Globus pallidus (tissue), 1 donor: ENCODE data around the gene TTC23.

Experiments used
- DNase-seq: peaks from one replicate; pipeline ENCODE4 v3.0.0-alpha.2; 2015; ENCODE audit warnings: low spot score

TTC23 gene, protein sequence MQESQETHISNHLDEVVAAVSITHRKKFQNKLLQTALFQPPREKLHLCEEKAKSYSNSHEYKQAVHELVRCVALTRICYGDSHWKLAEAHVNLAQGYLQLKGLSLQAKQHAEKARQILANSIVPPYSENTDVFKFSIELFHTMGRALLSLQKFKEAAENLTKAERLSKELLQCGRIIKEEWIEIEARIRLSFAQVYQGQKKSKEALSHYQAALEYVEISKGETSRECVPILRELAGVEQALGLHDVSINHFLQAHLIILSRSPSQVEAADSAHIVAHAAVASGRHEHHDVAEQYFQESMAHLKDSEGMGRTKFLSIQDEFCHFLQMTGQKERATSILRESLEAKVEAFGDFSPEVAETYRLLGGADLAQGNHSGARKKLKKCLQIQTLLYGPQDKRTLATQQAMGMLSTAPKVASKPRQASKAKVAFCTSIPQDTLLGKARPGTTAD

DNA sequence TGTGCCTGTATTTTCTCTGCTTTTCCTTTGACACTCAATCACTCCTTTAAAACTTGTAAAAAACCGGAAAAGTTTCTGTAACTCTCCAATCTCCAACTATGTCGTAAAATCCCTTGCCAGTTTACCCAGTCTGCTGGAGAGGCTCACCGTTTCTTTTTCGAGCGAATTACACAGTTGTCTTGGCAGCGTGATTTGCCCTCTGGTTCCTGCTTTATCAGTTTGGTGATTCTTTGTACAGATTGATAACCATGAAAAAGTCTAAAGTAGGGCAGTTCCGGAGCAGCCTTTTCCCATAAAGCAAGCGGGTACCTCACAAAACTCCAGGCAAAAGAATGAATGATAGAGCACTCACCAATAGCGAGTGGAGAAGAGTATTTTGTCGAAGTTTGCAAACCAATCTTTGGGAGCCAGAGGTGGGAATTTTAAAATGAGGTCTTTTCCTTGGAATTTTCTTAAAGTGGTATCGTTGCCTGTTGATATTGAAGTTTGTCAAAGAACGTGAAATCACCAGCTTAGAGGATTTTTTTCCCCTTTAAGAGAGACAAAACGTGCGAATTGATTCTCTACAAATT lies at the start of gene TTC23:
TTC23 (minus strand) TSS at position 312 of the 572 bp plus-strand sequence. CDS start 20,869 bp downstream, outside the sequence.
- DNase-seq, result peak; percentile 49

DNA sequence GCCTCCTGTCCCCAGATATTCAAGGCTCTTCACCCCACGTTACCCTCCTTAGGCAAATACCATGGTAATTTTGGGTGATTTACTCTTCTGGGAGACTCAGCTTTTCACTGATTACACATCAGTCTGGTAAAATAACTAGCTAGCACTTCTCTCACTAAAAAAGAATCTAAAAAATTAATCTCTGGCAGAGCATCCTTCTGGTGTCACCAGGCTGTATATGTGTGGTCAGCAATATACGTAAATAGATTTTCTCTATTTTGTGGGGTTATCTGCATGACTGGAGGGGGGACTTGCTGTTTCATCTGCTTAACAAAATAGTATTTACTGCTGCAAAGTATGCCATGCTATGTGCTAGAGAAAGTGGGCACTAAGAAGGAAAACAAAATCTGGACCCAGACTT lies 47.0 kb upstream of the TTC23 start:
- no peak for DNase-seq

DNA sequence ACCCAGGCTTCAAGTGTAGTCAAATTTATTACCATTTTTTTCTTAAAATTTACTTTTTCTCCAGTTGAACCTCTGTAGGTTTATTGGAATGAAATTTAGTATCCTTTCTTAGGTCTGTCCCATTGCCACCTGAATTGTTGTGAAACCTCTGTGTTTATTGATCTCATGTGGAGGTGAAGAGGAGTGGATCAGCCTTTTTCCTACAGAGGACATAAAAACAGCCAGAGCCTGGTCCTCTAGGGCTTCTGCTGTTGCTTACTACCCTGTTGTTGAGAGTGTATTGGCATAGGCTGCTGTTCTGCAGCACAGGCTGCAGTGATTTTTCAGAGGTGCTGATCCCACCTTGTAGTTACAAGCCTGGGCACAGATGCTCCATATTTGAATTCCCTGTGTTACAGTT lies 46.5 kb upstream of the TTC23 start:
- no peak for DNase-seq

DNA sequence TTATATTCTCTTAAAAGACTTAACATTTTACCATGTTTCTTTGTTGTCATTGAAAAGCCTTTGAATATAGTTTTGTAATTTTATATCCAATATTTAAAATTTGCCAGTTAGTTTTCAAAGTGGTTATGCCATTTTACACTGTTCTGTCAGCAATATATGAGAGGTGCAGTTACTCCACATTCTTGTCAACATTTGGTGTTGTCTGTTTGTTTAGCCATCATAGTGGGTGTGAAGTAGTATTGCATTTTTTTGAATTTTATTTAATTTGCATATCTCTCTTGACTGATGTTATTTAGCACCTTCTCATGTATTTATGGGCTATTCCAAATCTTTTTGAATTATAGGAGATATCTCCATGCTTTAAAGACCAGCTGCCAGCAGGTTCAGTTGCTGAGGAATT lies 42.3 kb upstream of the TTC23 start:
- DNase-seq, result no peak

DNA sequence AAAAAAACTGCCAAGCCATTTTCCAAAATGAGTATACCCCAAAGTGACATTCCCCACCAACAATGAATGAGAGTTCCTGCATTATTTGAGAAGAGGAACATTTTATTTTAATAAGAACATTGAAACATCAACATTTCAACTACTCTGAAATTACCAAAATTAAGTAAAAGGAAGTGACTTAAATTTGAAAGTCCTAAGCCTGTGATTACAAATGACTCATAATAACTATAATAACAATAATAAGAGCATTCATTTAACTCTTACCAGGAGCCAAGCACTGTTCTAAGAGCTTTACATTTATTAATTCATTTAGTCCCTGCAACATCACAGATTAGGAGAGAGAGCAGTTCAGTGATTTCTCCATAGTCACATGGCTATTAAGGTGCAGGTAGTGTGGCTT lies 34.3 kb upstream of the TTC23 start:
- no peak for DNase-seq

DNA sequence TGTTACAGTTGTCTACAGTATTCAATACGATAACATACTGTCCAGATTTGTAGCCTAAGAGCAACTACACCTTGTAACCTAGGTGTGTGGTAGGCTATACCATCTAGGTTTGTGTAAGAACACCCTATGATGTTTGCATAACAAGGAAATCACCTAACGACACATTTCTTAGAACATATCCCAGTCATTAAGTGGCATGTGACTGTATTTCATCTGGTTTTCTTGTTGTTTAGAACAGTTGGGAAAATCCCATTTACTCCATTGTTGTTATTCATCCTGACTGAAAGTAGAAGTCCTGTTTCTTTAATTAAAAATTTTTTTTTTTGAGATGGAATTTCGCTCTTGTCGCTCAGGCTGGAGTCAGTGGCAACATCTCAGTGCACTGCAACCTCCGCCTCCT lies 33.2 kb upstream of the TTC23 start:
- no peak for DNase-seq

DNA sequence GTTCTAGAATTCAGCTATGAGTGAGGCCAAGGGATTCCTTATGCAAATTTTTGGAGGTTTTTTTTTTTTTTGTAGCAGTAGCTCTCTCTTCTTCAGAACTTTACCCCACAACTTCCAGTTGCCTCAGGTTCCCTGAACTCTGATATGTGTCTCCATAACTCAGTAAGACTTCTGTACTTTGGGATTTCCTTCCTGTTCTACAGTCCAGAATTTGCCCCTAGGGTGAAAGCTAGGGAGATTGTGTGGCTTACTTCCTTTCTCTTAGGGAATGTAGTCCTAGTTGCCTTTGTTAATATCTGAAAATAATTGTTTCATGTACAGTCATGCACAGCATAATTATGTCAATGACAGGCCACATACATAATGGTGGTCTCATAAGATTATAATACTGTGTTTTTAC lies 32.7 kb upstream of the TTC23 start:
- DNase-seq, result no peak

DNA sequence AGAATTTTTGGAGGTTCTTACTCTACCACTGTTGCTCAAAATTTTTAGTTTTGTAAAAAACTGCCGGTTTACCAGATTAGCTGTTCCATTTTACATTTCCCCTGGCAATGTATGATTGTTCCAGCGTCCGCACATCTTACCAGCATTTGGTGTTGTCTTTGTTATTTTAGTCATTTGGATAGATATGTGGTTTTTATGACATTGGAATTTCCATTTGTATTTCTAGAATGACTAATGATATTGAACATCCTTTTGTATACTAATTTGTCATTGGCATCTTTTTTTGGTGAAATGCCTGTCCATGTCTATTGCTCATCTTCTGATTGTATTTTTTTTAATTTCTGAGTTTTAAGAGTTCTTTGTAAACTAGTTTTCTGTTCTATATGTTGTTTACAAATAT lies 30.4 kb upstream of the TTC23 start:
- DNase-seq, result no peak

DNA sequence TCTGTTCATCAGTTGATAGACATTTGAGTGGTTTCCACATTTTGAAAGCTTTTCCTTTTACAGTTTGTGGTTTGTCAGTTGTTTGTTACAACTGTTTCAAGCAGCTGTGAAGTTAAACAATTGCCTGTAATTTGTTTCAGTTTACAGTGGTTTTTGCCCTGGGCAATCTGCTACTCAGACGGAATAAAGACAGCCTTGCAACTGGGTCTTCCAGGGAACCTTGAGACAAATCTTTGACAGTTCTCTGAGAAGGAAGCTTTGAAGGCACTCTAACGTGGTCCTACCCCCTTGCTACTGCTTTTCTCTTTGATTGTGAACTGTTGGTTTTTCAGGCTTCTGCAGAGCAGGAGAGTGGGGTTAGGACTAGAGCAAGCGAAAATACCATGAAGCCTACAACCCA lies 29.9 kb upstream of the TTC23 start:
- no peak for DNase-seq

DNA sequence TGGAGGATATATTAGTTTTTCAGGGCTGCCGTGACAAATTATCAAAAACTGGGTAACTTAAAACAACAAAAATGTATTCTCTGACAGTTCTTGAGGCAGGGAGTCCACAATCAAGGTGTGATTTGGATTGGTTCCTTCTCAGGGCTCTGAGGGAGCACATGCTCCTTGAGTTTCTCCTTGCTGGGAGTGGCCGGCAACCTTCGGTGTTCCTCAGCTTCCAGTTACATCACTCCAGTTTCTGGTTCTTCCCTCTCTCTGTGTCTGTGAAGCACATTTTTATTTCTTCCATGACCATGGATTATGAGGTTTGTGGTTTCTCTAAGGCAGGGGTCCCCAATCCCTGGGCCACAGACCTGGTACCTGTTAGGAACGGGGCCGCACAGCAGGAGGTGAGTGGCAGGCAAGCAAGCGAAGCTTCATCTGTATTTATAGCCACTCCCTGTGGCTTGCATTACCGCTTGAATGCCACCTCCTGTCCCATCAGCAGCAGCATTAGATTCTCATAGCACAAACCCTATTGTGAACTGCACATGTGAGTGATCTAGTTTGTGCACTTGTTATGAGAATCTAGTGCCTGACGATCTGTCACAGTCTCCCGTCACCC lies 26.2 kb upstream of the TTC23 start:
- DNase-seq, result no peak

DNA sequence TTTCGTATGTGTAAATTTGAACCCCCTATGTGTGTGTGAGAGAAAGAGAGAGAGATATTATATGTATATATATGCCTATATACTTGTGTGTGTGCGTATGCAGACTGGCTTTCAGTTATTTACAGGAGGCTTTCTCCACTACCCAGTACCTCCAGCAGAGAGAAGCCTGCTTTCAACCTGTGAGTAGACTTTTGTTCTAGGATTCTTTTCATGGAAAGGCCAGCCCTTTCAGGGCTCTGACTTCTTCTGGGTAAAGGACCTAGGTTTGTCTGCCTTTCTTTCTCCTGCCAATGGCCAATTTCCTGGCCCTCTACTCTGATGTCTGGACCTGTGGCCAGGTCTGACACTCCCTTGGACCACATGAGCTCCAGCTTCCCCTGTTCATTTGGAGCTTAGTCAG lies 25.7 kb upstream of the TTC23 start:
- DNase-seq, result no peak

DNA sequence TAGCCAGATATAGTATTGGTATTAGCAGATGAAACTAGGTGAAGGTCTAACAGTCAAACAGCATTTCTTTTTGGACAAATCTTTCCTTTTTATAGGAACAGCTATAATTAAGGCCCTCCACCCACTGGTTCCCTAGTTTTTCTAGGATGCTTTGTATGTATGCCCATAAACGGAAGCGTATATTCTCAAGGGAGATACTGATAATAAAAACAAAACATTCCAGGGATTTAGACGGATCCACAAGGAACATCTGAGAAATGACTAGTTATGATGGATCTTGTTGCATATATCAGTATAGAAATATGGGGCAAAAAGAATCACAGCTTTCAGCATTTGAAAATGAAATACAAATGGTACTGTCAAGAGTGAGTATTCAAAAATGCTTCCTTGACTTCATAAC lies 24.4 kb upstream of the TTC23 start:
- DNase-seq, result no peak

DNA sequence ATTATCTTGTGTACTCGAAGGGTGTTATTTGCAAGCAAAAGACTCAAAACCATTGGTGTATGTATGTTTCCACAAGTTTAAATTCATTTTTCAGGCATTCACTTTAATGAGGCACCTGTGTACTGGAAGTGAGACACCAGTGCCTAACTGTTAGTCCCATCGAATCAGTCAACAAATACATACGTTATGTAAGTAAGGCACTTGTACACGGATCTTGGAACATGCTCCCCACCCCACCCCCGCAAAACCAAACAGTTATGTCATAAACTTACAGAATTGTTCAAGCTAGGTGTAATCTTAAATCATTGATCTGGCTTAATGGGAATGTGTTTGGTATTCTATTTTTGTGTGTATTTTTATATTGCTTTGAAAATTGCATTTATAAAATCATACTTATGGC lies 19.1 kb upstream of the TTC23 start:
- DNase-seq, result no peak

DNA sequence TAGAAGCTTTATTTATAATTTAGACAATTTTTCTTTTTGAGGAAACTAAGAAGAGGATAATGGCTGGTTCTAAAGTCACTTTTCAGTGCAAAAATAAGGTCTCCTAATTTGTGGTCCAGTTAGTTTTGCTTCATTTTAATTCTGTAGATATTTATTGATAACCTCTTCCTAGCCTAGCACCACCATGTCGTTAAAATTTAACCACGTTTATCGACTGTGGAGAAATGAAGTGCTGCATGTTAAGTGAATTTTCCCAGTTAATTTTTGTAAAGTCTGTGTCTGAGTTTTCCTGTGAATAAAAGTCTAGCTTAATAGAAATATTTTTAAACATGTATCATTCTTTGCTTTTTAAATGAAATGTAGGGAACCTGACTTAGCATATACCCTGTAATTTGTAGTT lies 18.6 kb upstream of the TTC23 start:
- DNase-seq, result no peak

DNA sequence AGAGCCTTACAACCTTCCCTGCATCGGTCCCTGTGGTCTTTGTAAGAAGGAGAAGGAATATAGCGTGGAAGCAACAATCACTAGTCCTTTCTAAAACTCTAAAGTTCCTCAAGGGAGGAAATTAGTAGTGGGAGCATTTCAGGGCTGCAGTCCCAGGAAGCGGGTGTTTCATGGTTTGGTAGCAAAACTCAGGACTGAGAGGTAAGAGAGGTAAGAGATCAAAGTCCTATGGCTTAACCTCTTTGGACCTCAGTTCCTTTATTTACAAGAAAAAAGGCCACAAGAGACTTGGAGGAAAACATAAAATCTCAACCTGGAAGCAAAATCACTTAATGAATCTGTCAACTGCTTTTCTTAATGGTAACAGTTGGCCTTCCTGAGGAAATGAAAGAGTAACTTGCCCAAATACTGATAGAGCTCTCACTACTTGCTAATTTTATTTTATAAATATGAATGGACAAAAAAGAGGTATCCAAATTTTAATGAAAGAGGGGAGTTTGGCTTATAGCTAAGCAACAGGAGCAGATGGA lies 16.2 kb upstream of the TTC23 start:
- DNase-seq, result no peak

DNA sequence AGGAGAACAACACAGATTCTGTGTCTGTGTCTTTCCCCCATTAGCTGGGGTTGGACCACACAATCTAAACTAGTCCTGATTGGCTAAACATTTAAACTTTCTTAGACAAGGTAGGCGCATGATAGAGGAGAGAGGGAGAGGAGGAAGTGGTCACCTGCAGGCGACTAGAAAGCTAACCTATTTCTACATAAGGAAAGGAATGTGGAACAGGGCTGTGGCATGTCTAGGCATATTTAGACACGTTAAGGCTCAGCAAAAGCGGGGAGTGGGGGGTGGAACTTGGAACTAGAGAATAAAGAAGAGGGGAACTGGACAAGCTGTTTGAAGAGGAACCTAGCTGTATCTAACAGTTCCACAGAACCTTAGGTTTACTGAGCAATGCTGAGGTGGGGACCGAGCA lies 14.7 kb upstream of the TTC23 start:
- DNase-seq, result no peak

DNA sequence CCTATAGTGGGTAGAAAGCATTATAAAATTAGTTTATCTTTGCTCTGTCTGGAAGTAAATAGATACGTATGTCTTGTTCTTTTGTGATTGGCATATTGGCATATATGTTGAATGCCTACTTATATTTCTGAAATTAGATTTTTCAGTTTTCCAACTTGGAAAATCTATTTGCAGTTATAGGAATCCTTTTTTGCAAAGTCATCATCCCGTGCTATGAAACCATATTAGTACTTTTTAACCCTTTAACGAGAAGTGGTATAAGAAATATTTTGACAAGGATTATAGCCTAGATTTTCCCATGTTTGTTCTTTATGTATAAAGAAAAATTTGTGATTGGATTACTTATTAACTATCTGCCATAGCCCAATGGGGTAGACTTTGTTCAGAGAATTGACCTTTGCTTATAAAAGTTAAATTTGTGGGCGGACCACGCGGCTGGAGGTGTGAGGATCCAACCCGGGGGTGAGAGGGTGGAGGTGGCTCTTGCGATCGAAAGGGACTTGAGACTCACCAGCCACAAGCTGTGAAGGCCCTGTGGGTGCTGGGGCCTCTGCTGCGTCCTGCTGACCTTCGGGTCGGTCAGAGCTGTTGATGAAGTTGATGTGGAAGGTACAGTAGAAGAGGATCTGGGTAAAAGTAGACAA lies 7.8 kb upstream of the TTC23 start:
- DNase-seq, result no peak

DNA sequence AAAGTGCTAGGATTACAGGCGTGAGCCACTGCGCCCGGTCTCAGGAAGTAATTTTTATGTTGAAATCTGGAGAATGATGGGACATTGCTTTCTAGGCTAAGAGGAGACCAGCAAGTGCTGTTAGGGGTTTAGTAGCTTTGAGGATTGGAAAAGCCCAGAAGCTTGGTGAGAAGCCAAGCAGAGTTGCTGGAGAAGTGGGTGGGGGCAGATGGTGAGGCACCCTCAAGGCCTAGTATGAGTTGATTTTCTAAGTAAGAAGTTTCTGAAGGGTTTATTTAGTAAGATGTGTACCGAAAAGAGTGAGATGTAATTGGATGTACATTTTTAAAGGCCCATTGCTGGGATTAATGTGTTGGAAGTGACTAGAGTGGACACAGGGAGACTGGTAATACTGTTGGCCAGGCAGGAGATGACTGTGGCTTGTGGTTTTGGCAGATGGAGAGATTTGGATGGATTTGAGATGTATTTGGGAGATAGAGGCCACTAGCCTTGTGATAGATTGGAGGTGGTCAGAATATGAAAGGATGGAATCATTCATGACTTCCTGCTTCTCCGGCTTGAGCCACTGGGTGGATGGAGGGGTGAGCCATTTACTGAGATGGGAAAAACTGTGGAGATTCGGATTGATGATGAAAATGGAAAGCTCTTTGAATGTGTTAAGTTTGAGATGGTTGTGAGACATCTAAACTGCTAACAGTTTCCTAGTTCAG lies 4.2 kb upstream of the TTC23 start:
- no peak for DNase-seq

DNA sequence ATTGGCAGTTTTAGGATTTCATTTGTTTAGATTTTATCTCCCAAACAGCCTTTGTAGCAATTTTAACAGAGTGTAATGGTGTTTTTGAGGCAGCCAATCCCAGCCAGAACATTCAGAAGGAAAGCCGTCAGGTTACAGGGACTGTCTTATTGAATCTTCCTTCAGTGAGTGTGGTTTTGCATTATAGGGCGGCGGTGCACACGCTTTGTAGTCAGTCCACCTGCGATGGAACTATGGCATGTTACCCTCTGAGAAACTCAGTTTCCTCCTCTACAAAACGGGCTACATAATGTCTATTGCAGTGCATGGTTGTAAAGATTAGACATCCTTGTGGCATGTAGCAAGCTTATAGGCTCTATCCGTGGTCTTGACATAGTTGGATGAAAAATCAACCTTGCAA lies 2.9 kb upstream of the TTC23 start:
- no peak for DNase-seq

DNA sequence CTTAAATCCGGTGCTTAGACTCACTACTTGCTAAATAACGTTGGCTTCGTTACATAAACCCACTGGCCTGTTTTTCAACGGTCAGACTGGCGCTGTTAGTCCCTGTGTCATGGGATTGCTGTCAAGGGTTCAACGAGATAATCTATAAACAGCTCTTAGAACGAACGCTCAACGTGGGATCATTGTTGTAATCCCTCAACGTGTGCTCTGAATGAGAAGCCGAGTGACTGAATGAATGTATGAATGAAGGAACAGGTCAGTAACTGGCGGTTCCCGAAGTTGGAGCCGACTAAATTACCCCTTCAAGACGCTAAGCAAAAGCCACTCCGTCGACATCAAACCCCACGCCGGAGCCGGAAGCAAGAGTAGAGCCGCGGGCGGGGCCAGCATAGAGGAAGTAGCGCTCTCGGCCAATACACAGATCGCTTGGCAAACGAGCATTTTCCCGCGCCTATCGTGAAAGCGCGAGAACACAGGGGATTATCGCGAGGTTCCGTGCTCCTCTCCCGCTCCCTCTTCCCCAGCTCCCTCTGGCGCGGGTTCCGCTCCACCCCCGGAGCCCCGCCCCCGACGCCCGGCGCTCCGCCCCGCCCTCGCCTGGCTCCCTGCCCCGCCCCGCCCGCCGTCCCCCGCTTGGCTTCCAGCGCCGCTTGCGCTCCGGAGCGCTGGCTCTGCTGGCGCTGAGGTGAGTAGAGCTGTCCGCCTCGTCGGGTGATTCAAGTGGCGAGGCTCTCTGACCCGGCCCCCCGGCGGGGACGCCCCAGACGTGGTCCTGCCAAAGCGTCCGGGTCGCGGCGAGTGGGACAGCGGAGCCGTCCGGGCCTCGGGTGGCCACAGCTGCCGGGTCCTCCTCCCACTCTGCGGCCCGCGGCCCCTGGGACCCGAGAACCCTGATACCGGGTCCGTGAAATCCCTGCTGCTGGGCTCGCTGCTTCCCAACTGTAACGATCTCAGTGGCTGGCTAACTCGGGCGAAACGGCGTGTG lies 1.8 kb upstream of the TTC23 start, which contains the start of gene LRRC28:
LRRC28 (plus strand) TSS at position 625 of the 985 bp plus-strand sequence. CDS start 4,477 bp downstream, outside the sequence.
- DNase-seq, result peak; percentile 99

DNA sequence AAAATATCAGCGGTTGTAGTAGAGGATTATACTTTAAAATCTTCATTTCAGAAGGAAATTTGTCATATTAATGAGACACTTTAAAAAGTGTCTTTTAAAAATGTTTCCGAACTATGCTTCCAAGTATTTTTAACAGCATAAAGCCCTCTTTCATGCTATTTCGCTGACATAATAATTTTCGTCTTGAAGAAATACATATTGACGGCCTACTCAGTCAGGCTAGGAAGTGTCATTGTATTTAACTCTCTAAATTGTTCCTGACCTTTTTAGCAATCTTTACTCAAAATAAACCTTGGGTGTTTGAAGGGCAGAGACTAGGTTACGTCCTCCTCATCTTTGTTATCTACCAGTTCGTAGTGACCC lies 1.1 kb upstream of the TTC23 start:
- no peak for DNase-seq
